Rectal smooth muscle tissue (tissue), 1 donor: ENCODE data around the gene ARL2.
"Not testable (repeated sequence)": the region's sequence is repeated elsewhere in the genome, so short reads cannot be mapped to it uniquely, and the experiment has no call there.

ENCODE experiments used
- H3K27ac ChIP-seq: one replicate; pipeline ENCODE4 v1.7.0; 2013; ENCODE audit warnings: low read depth, low read length, inconsistent platforms
- H3K27me3 ChIP-seq: one replicate; pipeline ENCODE4 v1.7.0; 2013; ENCODE audit warnings: low read length; ENCODE audit not compliant: control insufficient read depth, insufficient read depth
- H3K36me3 ChIP-seq: one replicate; pipeline ENCODE4 v1.7.0; 2013; ENCODE audit warnings: low read length; ENCODE audit not compliant: control insufficient read depth, insufficient read depth
- H3K4me1 ChIP-seq: one replicate; pipeline ENCODE4 v1.7.0; 2013; ENCODE audit warnings: low read length; ENCODE audit not compliant: control insufficient read depth, insufficient read depth
- H3K4me3 ChIP-seq: one replicate; pipeline ENCODE4 v1.7.0; 2013; ENCODE audit warnings: low read length
- H3K9ac ChIP-seq: one replicate; pipeline ENCODE4 v1.7.0; 2013; ENCODE audit warnings: low read length

The ARL2 gene

GRCh38 chr11:64994318-64994717 lies 19.6 kb upstream of the ARL2 start:
- Histone ChIP-seq H3K27me3 (no peaks in the 10 kb centered on the region), H3K36me3 (no peaks in the 10 kb centered on the region), H3K9ac (no peak overlapping the region), H3K27ac (no peak overlapping the region), H3K4me1 (peaks cover 9% of the 10 kb centered on the region), H3K4me3 (no peak overlapping the region)

GRCh38 chr11:64996327-64996709 lies 17.6 kb upstream of the ARL2 start:
- peak overlapping the region; percentile 67 for H3K27ac ChIP-seq
- no peaks in the 10 kb centered on the region for H3K36me3 ChIP-seq
- H3K4me1 ChIP-seq = peaks cover 9% of the 10 kb centered on the region
- no peaks in the 10 kb centered on the region for H3K27me3 ChIP-seq
- peak overlapping the region; percentile 82 for H3K9ac ChIP-seq
- H3K4me3 ChIP-seq = peak overlapping the region; percentile 87

GRCh38 chr11:64996710-64997380 lies 17.1 kb upstream of the ARL2 start, which contains the start of gene BATF2:
Gene BATF2, minus strand, starts transcription at chr11:64996971. Its CDS starts 57 bp downstream, at chr11:64996914.
- H3K27ac ChIP-seq = peak within 1 kb of the TSS; percentile 67
- peak within 1 kb of the TSS; percentile 87 for H3K4me3 ChIP-seq
- H3K4me1 ChIP-seq = peaks cover 9% of the 10 kb centered on the region
- no peaks in the 10 kb centered on the region for H3K36me3 ChIP-seq
- peak within 1 kb of the TSS; percentile 82 for H3K9ac ChIP-seq
- H3K27me3 ChIP-seq = no peaks in the 10 kb centered on the region

GRCh38 chr11:64998141-64998540 lies 15.8 kb upstream of the ARL2 start:
- peaks cover 9% of the 10 kb centered on the region for H3K4me1 ChIP-seq
- H3K4me3 ChIP-seq = peak overlapping the region; percentile 15
- no peaks in the 10 kb centered on the region for H3K27me3 ChIP-seq
- H3K27ac ChIP-seq = no peak overlapping the region
- peak overlapping the region; percentile 10 for H3K9ac ChIP-seq
- H3K36me3 ChIP-seq = no peaks in the 10 kb centered on the region

GRCh38 chr11:64998690-64999431 lies 15.1 kb upstream of the ARL2 start:
- no peaks in the 10 kb centered on the region for H3K27me3 ChIP-seq
- H3K27ac ChIP-seq = no peak overlapping the region
- peaks cover 9% of the 10 kb centered on the region for H3K4me1 ChIP-seq
- no peak overlapping the region for H3K9ac ChIP-seq
- peak overlapping the region; percentile 18 for H3K4me3 ChIP-seq
- no peaks in the 10 kb centered on the region for H3K36me3 ChIP-seq

- no peak overlapping the region for H3K27ac ChIP-seq
- no peak overlapping the region for H3K9ac ChIP-seq
- H3K27me3 ChIP-seq = no peaks in the 10 kb centered on the region
Observed at GRCh38 chr11:64999478-64999877, 14.5 kb upstream of the ARL2 start.

GRCh38 chr11:65002706-65003105 lies 11.3 kb upstream of the ARL2 start:
- no peaks in the 10 kb centered on the region for H3K27me3 ChIP-seq
- no peaks in the 10 kb centered on the region for H3K36me3 ChIP-seq
- H3K4me1 ChIP-seq = no peaks in the 10 kb centered on the region
- H3K27ac ChIP-seq = no peak overlapping the region
- no peak overlapping the region for H3K9ac ChIP-seq
- H3K4me3 ChIP-seq = no peak overlapping the region

More at GRCh38 chr11:64999478-64999877, 14.5 kb upstream of the ARL2 start:
- H3K4me3 ChIP-seq = no peak overlapping the region
- H3K36me3 ChIP-seq = no peaks in the 10 kb centered on the region
- H3K4me1 ChIP-seq = peaks cover 9% of the 10 kb centered on the region

- Histone ChIP-seq H3K9ac (no peak overlapping the region), H3K4me1 (no peaks in the 10 kb centered on the region), H3K27me3 (no peaks in the 10 kb centered on the region), H3K27ac (no peak overlapping the region), H3K4me3 (no peak overlapping the region), H3K36me3 (no peaks in the 10 kb centered on the region)
Observed at GRCh38 chr11:65003282-65003681, 10.7 kb upstream of the ARL2 start.

- not testable (repeated sequence) for H3K36me3 ChIP-seq, H3K9ac ChIP-seq, H3K4me3 ChIP-seq, H3K27me3 ChIP-seq, H3K4me1 ChIP-seq, H3K27ac ChIP-seq
Observed at GRCh38 chr11:65003968-65004367, 10.0 kb upstream of the ARL2 start.

- Histone ChIP-seq H3K4me3 (no peak overlapping the region), H3K27me3 (no peaks in the 10 kb centered on the region), H3K27ac (no peak overlapping the region), H3K36me3 (no peaks in the 10 kb centered on the region), H3K9ac (no peak overlapping the region), H3K4me1 (peaks cover 1% of the 10 kb centered on the region)
Observed at GRCh38 chr11:65008016-65008415, 5.9 kb upstream of the ARL2 start.

- Histone ChIP-seq H3K4me1 (peaks cover 5% of the 10 kb centered on the region), H3K27ac (no peak overlapping the region), H3K4me3 (no peak overlapping the region), H3K27me3 (no peaks in the 10 kb centered on the region), H3K9ac (no peak overlapping the region), H3K36me3 (no peaks in the 10 kb centered on the region)
Observed at GRCh38 chr11:65008873-65009272, 5.1 kb upstream of the ARL2 start.

- Histone ChIP-seq H3K27ac (peak overlapping the region; percentile 98), H3K27me3 (no peaks in the 10 kb centered on the region), H3K9ac (peak overlapping the region; percentile 59), H3K36me3 (peaks cover 4% of the 10 kb centered on the region), H3K4me1 (peaks cover 8% of the 10 kb centered on the region), H3K4me3 (peak overlapping the region; percentile 94)
Observed at GRCh38 chr11:65013130-65013887, 651 bp upstream of the ARL2 start.
